Subcutaneous abdominal adipose tissue (tissue), 5 donors: ENCODE measurements around the gene FUT3.
"Not testable (repeated sequence)": the region's sequence is repeated elsewhere in the genome, so short reads cannot be mapped to it uniquely, and the experiment has no call there.

ENCODE experiments used
- H3K27ac ChIP-seq: one replicate; pipeline ENCODE4 v1.7.0; 2013; ENCODE audit warnings: low read depth, mild to moderate bottlenecking, inconsistent platforms, low read length, moderate library complexity
- H3K27me3 ChIP-seq, 5 donors: one replicate each; pipeline ENCODE4 v1.7.0; 2013; ENCODE audit warnings: low read length in 5 of 5, inconsistent platforms in 1 of 5; ENCODE audit not compliant: control insufficient read depth in 5 of 5, insufficient read depth in 4 of 5
- H3K36me3 ChIP-seq, 5 donors: one replicate each; pipeline ENCODE4 v1.7.0; 2013; ENCODE audit warnings: low read length in 5 of 5; ENCODE audit not compliant: control insufficient read depth in 5 of 5, insufficient read depth in 5 of 5
- H3K4me1 ChIP-seq, 5 donors: one replicate each; pipeline ENCODE4 v1.7.0; 2013; ENCODE audit warnings: low read length in 5 of 5, mild to moderate bottlenecking in 3 of 5, moderate library complexity in 1 of 5; ENCODE audit not compliant: control insufficient read depth in 5 of 5, insufficient read depth in 5 of 5
- H3K4me3 ChIP-seq, 5 donors: one replicate each; pipeline ENCODE4 v1.7.0; 2013; ENCODE audit warnings: low read length in 5 of 5, low read depth in 1 of 5
- H3K9ac ChIP-seq, 5 donors: one replicate each; pipeline ENCODE4 v1.7.0; 2013; ENCODE audit warnings: low read length in 5 of 5, mild to moderate bottlenecking in 4 of 5, moderate library complexity in 3 of 5
- H3K9me3 ChIP-seq, 5 donors: one replicate each; pipeline ENCODE4 v1.7.0; 2013; ENCODE audit warnings: low read length in 5 of 5; ENCODE audit not compliant: control insufficient read depth in 5 of 5
- donor health status: healthy.
- donor health status: healthy.
- donor health status: healthy.
- donor health status: healthy.
- donor health status: healthy.

FUT3 gene

DNA sequence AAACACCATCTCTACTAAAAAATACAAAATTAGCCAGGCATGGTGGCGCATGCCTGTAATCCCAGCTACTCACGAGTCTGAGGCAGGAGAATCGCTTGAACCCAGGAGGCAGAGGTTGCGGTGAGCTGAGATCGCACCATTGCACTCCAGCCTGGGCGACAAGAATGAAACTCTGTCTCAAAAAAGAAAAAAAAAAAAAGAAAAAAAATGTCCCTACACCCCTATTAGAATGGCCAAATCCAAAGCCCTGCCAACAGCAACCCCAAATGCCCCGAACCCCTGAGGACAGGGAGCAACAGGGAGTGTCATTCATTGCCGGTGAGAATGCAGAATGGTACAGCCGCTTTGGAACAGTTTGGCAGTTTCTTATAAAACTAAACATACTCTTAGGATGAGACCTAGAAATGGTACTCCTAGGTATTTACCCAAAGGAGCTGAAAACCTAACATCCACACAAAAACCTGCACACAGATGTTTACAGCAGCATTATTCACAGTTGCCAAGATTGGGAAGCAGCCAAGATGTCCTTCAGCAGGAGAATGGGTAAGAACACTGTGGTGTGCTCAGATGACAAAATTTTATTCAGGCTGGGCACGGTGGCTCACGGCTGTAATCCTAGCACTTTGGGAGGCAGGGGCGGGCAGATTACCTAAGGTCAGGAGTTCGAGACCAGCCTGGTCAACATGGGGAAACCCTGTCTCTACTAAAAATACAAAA is 32.1 kb upstream of the FUT3 start:
- not testable (repeated sequence) for H3K4me1 ChIP-seq, H3K27ac ChIP-seq, H3K4me3 ChIP-seq, H3K36me3 ChIP-seq, H3K9ac ChIP-seq, H3K9me3 ChIP-seq
- H3K27me3 ChIP-seq: peaks cover 4 to 30% (median 14%) of the 10 kb centered on the region in 5 donors

DNA sequence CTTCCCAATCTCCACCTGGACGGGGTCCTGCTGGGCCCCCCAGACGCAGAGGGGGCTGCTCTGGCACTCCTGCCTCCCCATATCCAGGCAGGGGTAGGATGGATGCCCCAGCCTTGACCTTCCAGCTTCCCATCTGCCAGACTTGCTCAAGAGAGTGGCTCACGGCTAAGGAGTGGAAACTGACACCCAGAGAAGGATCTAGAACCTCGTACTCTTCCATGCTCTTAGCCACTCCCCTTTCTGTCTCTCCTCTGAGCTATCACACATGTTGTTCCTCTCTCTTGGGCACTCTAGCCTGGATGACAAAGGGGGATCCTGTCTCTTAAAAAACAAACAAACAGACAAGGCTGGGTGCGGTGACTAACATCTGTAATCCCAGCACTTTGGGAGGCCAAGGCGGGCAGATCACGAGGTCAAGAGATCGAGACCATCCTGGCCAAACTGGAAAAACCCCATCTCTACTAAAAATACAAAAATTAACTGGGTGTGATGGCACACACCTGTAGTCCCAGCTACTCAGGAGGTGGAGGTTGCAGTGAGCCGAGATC is 31.2 kb upstream of the FUT3 start:
- peaks cover 7 to 32% (median 18%) of the 10 kb centered on the region in 5 donors for H3K27me3 ChIP-seq
- H3K9ac ChIP-seq: no peak overlapping the region
- no peak overlapping the region for H3K4me3 ChIP-seq
- H3K36me3 ChIP-seq: no peaks in the 10 kb centered on the region
- no peak overlapping the region for H3K27ac ChIP-seq
- no peaks in the 10 kb centered on the region for H3K9me3 ChIP-seq
- peaks cover 0 to 5% (median 4%) of the 10 kb centered on the region in 5 donors for H3K4me1 ChIP-seq

GRCh38 chr19:5881543-5882299 is 30.5 kb upstream of the FUT3 start:
- H3K36me3 ChIP-seq: no peaks in the 10 kb centered on the region
- peaks cover 0 to 5% (median 4%) of the 10 kb centered on the region in 5 donors for H3K4me1 ChIP-seq
- H3K9ac ChIP-seq: no peak overlapping the region
- H3K27ac ChIP-seq: no peak overlapping the region
- H3K9me3 ChIP-seq: no peaks in the 10 kb centered on the region
- H3K27me3 ChIP-seq: peaks cover 11 to 33% (median 21%) of the 10 kb centered on the region in 5 donors
- H3K4me3 ChIP-seq: no peak overlapping the region

- Histone ChIP-seq H3K9ac (no peak overlapping the region), H3K27ac (no peak overlapping the region), H3K4me1 (peaks cover 0 to 5% (median 4%) of the 10 kb centered on the region in 5 donors), H3K36me3 (no peaks in the 10 kb centered on the region), H3K9me3 (no peaks in the 10 kb centered on the region), H3K4me3 (no peak overlapping the region), H3K27me3 (peaks cover 15 to 36% (median 24%) of the 10 kb centered on the region in 5 donors)
Measured at GRCh38 chr19:5880604-5881078, 29.4 kb upstream of the FUT3 start.

- H3K4me3 ChIP-seq: no peak overlapping the region
- H3K4me1 ChIP-seq: peaks cover 0 to 5% (median 4%) of the 10 kb centered on the region in 5 donors
- no peaks in the 10 kb centered on the region for H3K9me3 ChIP-seq
- no peak overlapping the region for H3K27ac ChIP-seq
- H3K9ac ChIP-seq: no peak overlapping the region
- H3K27me3 ChIP-seq: peaks cover 18 to 33% (median 28%) of the 10 kb centered on the region in 5 donors
- no peaks in the 10 kb centered on the region for H3K36me3 ChIP-seq
Measured at GRCh38 chr19:5880196-5880595, 28.9 kb upstream of the FUT3 start.

- Histone ChIP-seq H3K9me3 (no peaks in the 10 kb centered on the region), H3K4me3 (no peak overlapping the region), H3K27ac (no peak overlapping the region), H3K27me3 (peaks cover 18 to 33% (median 28%) of the 10 kb centered on the region in 5 donors), H3K4me1 (peaks cover 0 to 5% (median 4%) of the 10 kb centered on the region in 5 donors), H3K36me3 (no peaks in the 10 kb centered on the region), H3K9ac (no peak overlapping the region)
Measured at GRCh38 chr19:5877882-5878281, 26.6 kb upstream of the FUT3 start.

GRCh38 chr19:5877427-5877826 is 26.2 kb upstream of the FUT3 start:
- Histone ChIP-seq H3K4me3 (no peak overlapping the region), H3K27ac (no peak overlapping the region), H3K4me1 (peaks cover 0 to 5% (median 4%) of the 10 kb centered on the region in 5 donors), H3K27me3 (peaks cover 18 to 33% (median 28%) of the 10 kb centered on the region in 5 donors), H3K36me3 (no peaks in the 10 kb centered on the region), H3K9ac (peak overlapping the region in 1 of 5 donors; percentile 2), H3K9me3 (no peaks in the 10 kb centered on the region)

DNA sequence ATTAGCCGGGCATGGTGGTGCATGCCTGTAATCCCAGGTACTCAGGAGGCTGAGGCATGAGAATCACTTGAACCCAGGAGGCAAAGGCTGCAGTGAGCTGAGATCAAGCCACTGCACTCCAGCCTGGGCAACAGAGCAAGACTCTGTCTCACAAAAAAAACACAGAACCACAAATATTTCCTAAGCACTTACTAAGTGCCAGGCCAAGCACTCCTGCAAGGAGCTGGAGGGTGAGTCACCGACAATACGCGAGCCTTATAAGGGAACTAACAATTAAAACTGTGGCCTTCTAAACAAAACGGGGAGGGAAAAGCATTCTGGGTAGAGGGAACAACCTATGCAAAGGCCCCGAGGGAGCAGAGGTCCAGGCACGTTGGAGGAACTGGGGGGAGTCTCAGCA is 23.2 kb upstream of the FUT3 start:
- H3K4me1 ChIP-seq, H3K4me3 ChIP-seq, H3K9me3 ChIP-seq, H3K27ac ChIP-seq, H3K9ac ChIP-seq, H3K36me3 ChIP-seq: not testable (repeated sequence)
- H3K27me3 ChIP-seq: peaks cover 15 to 21% (median 19%) of the 10 kb centered on the region in 5 donors

DNA sequence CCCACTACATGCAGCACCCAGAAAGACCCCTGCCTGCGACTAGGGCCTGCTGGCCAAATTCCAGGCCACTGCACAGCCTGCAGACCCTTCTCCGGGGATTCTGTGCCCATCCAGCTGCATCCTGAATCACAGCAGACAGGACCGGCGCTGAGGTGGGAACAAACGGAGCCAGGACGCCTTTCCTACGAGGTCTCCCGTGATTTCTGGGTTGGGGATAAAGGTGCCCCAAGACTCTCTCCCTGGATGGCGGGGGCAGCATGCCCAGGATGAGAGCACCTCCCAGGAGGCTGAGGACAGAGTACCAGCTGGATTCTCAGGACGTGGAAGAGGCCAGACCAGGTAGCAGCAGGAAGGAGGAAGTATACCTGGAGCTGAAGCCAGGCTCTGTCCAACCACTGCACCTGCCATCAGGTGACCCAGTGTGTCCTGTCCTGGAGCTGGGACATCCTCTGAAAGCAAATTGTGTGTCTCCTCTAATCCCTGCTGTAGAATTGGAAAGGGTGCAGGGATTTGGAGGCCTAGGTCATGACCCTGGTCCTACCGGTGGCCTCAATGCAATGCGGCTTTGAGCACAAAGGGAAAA is 22.5 kb upstream of the FUT3 start:
- H3K4me3 ChIP-seq: no peak overlapping the region
- H3K27ac ChIP-seq: no peak overlapping the region
- H3K4me1 ChIP-seq: peaks cover 0 to 3% (median 0%) of the 10 kb centered on the region in 5 donors
- no peaks in the 10 kb centered on the region for H3K9me3 ChIP-seq
- no peak overlapping the region for H3K9ac ChIP-seq
- H3K27me3 ChIP-seq: peaks cover 12 to 18% (median 12%) of the 10 kb centered on the region in 5 donors
- no peaks in the 10 kb centered on the region for H3K36me3 ChIP-seq
